ENCODE results near the gene MDM4. TPM values are rescaled to one million over a fixed set of nuclear protein-coding genes. Genes with fewer than 3 reads are reported as not detected.

MDM4 gene
- total and polyA plus RNA-seq, 2 donors (not counting 1 experiment from before 2014, with no cell fraction given), result 46.6 to 374 TPM

- peak overlapping the region in 1 of 2 donors; percentile 24 for H3K27ac ChIP-seq (ENCODE audit: low read length in 2 of 2)
- no peaks in the 10 kb centered on the region for H3K27me3 ChIP-seq (replicated peaks in 1 of 4; ENCODE audit: control extremely low read depth in 1 of 4, control insufficient read depth in 3 of 4, insufficient read depth in 4 of 4, low read length in 3 of 4)
- H3K9me3 Mint-ChIP-seq (ENCODE audit: insufficient read depth), result no peaks in the 10 kb centered on the region
- no peak overlapping the region for H2AFZ ChIP-seq (ENCODE audit: insufficient read depth, low read depth, low read length, poor library complexity, severe bottlenecking)
- TF ChIP-seq CTCF (IDR thresholded peaks at IDR 0.05) (no peak), EZH2 (IDR thresholded peaks at IDR 0.05; ENCODE audit: borderline replicate concordance, insufficient read depth, low read depth, low read length, poor library complexity, severe bottlenecking) (no peak)
- intact Hi-C loops (cut with micrococcal nuclease), result no loop called here
- DNase-seq, result peak; percentile 68
- H3K4me1 Mint-ChIP-seq, result peaks cover 59% of the 10 kb centered on the region
- H3K4me3 Mint-ChIP-seq, result no peak overlapping the region
- CTCF ChIA-PET, result interaction anchor here (1.5 to 20.4 kb wide), 5 partner anchors 9 to 308 kb away, joined by 4 to 1884 read pairs (median 48); partner anchors contain the start of gene MDM4
- no peak for ATAC-seq (ENCODE audit: low read depth)
- POLR2A ChIA-PET, result interaction anchor here (0.8 to 8.1 kb wide), 2 partner anchors 18 to 50 kb away, joined by 3 to 161 read pairs; no protein-coding TSS in a partner anchor
- no peaks in the 10 kb centered on the region for H3K27me3 Mint-ChIP-seq
- H3K9ac ChIP-seq (ENCODE audit: low read length), result no peak overlapping the region
- 26% methylated on average over 3 of the region's 3 CpGs for WGBS (ENCODE audit: insufficient coverage)
- no peaks in the 10 kb centered on the region for H3K36me3 ChIP-seq (replicated peaks in 1 of 2; ENCODE audit: control extremely low read depth in 1 of 2, control insufficient read depth in 1 of 2, extremely low read depth in 1 of 2, insufficient read depth in 2 of 2, low read length in 1 of 2)
- peaks cover 0 to 3% (median 0%) of the 10 kb centered on the region in 3 donors for H3K9me3 ChIP-seq (ENCODE audit: control extremely low read depth in 1 of 3, control insufficient read depth in 2 of 3, insufficient read depth in 1 of 3, low read length in 2 of 3)
- H3K4me1 ChIP-seq (ENCODE audit: control insufficient read depth in 2 of 2, insufficient read depth in 2 of 2, low read length in 2 of 2), result peaks cover 48 to 60% of the 10 kb centered on the region in 2 donors
- peaks cover 4% of the 10 kb centered on the region for H4K20me1 ChIP-seq (ENCODE audit: control insufficient read depth, insufficient read depth, low read length, poor library complexity, severe bottlenecking)
- peak overlapping the region; percentile 38 for H3K4me2 ChIP-seq (replicated peaks; ENCODE audit: low read depth, low read length, poor library complexity, severe bottlenecking)
- peak overlapping the region; percentile 80 for H3K27ac Mint-ChIP-seq
- peaks cover 26% of the 10 kb centered on the region for H3K79me2 ChIP-seq (ENCODE audit: control insufficient read depth, insufficient read depth, low read length)
- H3K4me3 ChIP-seq (ENCODE audit: control extremely low read depth in 1 of 5, extremely low read depth in 1 of 5, insufficient read depth in 1 of 5, low read depth in 2 of 5, low read length in 4 of 5), result no peak overlapping the region
Observed at GRCh38 chr1:204498981-204499380, 17.2 kb upstream of the MDM4 start.
